ENCODE data around the gene ASMTL. TPM values are rescaled to one million over a fixed set of nuclear protein-coding genes. Genes with fewer than 3 reads are reported as not detected.

ASMTL gene
- total and polyA plus RNA-seq, 2 experiments from 2014 or later, result 53.7 to 61.2 TPM

GRCh38 chrX:1400742-1401471 is 51.8 kb downstream of the ASMTL start:
- H3K36me3 ChIP-seq (ENCODE audit: insufficient read depth), result peaks cover 24% of the 10 kb centered on the region; the same call in 1 of the 2 replicates
- Mint-ChIP-seq H3K36me3 (ENCODE audit: low read depth) (peaks cover 49% of the 10 kb centered on the region), H3K4me1 (no peaks in the 10 kb centered on the region; the same call in 2 of the 3 replicates), H3K27me3 (ENCODE audit: insufficient read depth, low read depth, poor library complexity) (peaks cover 6% of the 10 kb centered on the region), H3K4me3 (no peak overlapping the region), H3K9me3 (no peaks in the 10 kb centered on the region; the same call in 2 of the 3 replicates), H3K27ac (no peak overlapping the region)
- ATAC-seq (peak; percentile 89), DNase-seq (ENCODE audit: low spot score) (peak; percentile 94)
- peaks cover 3% of the 10 kb centered on the region; the same call in 1 of the 2 replicates for H3K79me2 ChIP-seq (replicated peaks; ENCODE audit: insufficient read depth)
- H3K4me1 ChIP-seq (ENCODE audit: insufficient read depth), result no peaks in the 10 kb centered on the region
- no peaks in the 10 kb centered on the region for H3K27me3 ChIP-seq (ENCODE audit: insufficient read depth)
- H2AFZ ChIP-seq, result no peak overlapping the region
- H3F3A ChIP-seq (replicated peaks; ENCODE audit: low read depth), result 0 out of 2 replicates have a peak, but pooled peaks cover 14% of the 10 kb centered on the region
- TF ChIP-seq CTCF (conservative IDR thresholded peaks at IDR 0.05; ENCODE audit: low read depth in 2 of 2), result no peak
- peak; percentile 60; the same call in 1 of the 2 replicates for TF ChIP-seq POLR2AphosphoS5 (IDR thresholded peaks at IDR 0.05; ENCODE audit: low read depth)
- H4K20me1 ChIP-seq (replicated peaks; ENCODE audit: insufficient read depth), result peaks cover 9% of the 10 kb centered on the region
- no peak overlapping the region for H3K4me2 ChIP-seq
- H3K9me2 ChIP-seq (ENCODE audit: insufficient read depth), result peaks cover 16% of the 10 kb centered on the region
- no peak overlapping the region for H3K4me3 ChIP-seq
- 0 out of 2 replicates have a peak overlapping the region, but pooled peaks have one; percentile 26 for H3K27ac ChIP-seq (ENCODE audit: low read depth)

- Mint-ChIP-seq H3K4me1 (peaks cover 6% of the 10 kb centered on the region; the same call in 2 of the 3 replicates), H3K27me3 (ENCODE audit: insufficient read depth, low read depth, poor library complexity) (peaks cover 6% of the 10 kb centered on the region), H3K4me3 (no peak overlapping the region), H3K9me3 (no peaks in the 10 kb centered on the region; the same call in 2 of the 3 replicates), H3K36me3 (ENCODE audit: low read depth) (peaks cover 57% of the 10 kb centered on the region), H3K27ac (no peak overlapping the region)
- ATAC-seq (no peak), DNase-seq (ENCODE audit: low spot score) (no peak)
- Histone ChIP-seq H3K36me3 (ENCODE audit: insufficient read depth) (peaks cover 16% of the 10 kb centered on the region; the same call in 1 of the 2 replicates), H4K20me1 (replicated peaks; ENCODE audit: insufficient read depth) (peaks cover 13% of the 10 kb centered on the region), H3K4me3 (no peak overlapping the region), H3K9me2 (ENCODE audit: insufficient read depth) (peaks cover 12% of the 10 kb centered on the region), H3K4me1 (ENCODE audit: insufficient read depth) (no peaks in the 10 kb centered on the region), H3F3A (replicated peaks; ENCODE audit: low read depth) (0 out of 2 replicates have a peak, but pooled peaks cover 14% of the 10 kb centered on the region), H3K4me2 (no peak overlapping the region), H3K27me3 (ENCODE audit: insufficient read depth) (no peaks in the 10 kb centered on the region), H3K27ac (ENCODE audit: low read depth) (no peak overlapping the region), H2AFZ (no peak overlapping the region), H3K79me2 (replicated peaks; ENCODE audit: insufficient read depth) (peaks cover 10% of the 10 kb centered on the region)
- TF ChIP-seq JUNB (IDR thresholded peaks at IDR 0.05; ENCODE audit: unreplicated experiment), result no peak
- TF ChIP-seq ZNF462 (CRISPR knock-in tag; IDR thresholded peaks at IDR 0.05), result no peak
- no peak for TF ChIP-seq POLR2AphosphoS5 (IDR thresholded peaks at IDR 0.05; ENCODE audit: low read depth)
- no peak for TF ChIP-seq ZNF114 (CRISPR knock-in tag; IDR thresholded peaks at IDR 0.05)
- TF ChIP-seq EZH2phosphoT487 (IDR thresholded peaks at IDR 0.05; ENCODE audit: unreplicated experiment), result no peak
- TF ChIP-seq STAT1 (IDR thresholded peaks at IDR 0.05; ENCODE audit: unreplicated experiment), result no peak
- TF ChIP-seq, protein P1, sequence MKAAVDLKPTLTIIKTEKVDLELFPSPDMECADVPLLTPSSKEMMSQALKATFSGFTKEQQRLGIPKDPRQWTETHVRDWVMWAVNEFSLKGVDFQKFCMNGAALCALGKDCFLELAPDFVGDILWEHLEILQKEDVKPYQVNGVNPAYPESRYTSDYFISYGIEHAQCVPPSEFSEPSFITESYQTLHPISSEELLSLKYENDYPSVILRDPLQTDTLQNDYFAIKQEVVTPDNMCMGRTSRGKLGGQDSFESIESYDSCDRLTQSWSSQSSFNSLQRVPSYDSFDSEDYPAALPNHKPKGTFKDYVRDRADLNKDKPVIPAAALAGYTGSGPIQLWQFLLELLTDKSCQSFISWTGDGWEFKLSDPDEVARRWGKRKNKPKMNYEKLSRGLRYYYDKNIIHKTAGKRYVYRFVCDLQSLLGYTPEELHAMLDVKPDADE (IDR thresholded peaks at IDR 0.05), result no peak
- TF ChIP-seq ZNF331 (CRISPR knock-in tag; IDR thresholded peaks at IDR 0.05; ENCODE audit: low read depth), result no peak
- no peak for TF ChIP-seq NANOG (IDR thresholded peaks at IDR 0.05; ENCODE audit: borderline replicate concordance)
Measured at GRCh38 chrX:1400049-1400448, 52.7 kb downstream of the ASMTL start.

Data from GM23338 (cell line).